GM21723 (cell line): Measurements from ENCODE around the gene USP7.
"Not testable (repeated sequence)": the region's sequence is repeated elsewhere in the genome, so short reads cannot be mapped to it uniquely, and the experiment has no call there.

Experiments
- ATAC-seq: cut with Tn5 transposase; IDR thresholded peaks from one replicate; pipeline ENCODE4 v1.9.1; 2021; ENCODE audit warnings: mild to moderate bottlenecking, moderate library complexity; ENCODE audit not compliant: unreplicated experiment

The USP7 gene

DNA sequence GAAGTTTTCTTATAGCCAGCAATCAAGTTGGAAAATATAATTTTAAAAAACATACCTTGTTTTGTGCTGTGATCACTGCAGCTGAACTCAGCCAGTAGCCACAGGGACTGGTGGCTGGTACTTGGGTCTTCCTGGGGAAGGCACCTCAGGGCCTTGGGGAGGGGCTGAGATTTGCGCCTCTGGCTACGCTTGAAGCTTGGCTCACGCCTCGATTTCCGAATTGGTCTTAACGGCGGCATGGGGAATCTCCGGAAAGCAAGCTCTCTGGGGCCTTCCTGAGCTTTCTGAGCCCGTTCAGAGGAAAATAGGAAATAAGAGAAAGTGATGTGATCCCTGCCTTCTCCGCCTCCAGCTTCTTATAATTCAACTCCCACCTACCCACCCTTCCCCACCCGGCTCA, 11.3 kb upstream of the USP7 start:
- ATAC-seq, result no peak

DNA sequence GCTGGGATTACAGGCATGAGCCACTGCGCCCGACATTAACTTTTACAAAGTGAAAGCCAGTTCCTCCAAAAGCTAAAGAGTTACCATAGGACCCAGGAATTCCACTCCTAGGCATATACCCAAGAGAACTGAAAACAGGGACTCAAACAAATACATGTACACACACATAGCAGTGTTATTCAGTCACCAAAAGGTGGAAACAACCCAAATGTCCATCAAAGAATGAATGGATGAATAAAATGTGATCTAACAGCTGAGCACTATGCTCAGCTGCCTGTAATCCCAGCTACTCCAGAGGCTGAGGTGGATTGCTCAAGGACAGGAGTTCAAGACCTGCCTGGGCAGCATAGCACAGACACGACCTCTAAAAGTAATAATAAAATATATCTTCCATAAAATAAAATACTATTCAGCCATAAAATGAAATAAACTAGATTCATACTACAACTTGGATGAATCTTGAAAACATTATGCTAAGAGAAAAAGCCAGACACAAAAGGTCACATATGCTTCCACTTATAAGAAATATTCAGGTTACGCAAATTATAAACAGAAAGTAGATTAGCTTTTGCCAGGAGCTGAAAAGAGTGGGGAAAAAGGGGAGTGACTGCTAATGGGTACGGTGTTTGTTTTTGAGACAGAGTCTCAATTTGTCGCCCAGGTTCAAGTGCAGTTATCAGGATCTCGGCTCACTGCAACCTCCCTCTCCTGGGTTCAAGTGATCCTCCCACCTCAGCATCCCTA, 9.3 kb upstream of the USP7 start:
- ATAC-seq, result no peak

GRCh38 chr16:8971416-8971815, 7.7 kb upstream of the USP7 start:
- ATAC-seq, result no peak

- ATAC-seq, result not testable (repeated sequence)
Measured at GRCh38 chr16:8969202-8969897, 5.6 kb upstream of the USP7 start.

DNA sequence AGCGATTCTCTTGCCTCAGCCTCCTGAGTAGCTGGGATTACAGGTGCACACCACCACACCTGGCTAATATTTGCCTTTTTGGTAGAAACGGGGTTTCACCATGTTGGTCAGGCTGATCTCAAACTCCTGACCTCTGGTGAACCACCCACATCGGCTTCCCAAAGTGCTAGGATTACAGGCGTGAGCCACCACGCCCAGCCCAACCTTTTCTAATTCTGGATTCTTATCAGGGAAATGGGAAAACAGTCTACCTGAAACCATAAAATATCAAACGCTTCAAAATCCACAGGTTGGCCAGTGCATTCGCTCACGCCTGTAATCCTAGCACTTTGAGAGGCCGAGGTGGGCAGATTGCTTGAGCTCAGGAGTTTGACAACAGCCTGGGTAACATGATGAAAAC, 4.3 kb upstream of the USP7 start:
- not testable (repeated sequence) for ATAC-seq

GRCh38 chr16:8967132-8967821, 3.6 kb upstream of the USP7 start:
- no peak for ATAC-seq

- no peak for ATAC-seq
Measured at GRCh38 chr16:8966817-8967131, 3.1 kb upstream of the USP7 start.

- ATAC-seq, result no peak
Measured at GRCh38 chr16:8964462-8964861, 756 bp upstream of the USP7 start.

DNA sequence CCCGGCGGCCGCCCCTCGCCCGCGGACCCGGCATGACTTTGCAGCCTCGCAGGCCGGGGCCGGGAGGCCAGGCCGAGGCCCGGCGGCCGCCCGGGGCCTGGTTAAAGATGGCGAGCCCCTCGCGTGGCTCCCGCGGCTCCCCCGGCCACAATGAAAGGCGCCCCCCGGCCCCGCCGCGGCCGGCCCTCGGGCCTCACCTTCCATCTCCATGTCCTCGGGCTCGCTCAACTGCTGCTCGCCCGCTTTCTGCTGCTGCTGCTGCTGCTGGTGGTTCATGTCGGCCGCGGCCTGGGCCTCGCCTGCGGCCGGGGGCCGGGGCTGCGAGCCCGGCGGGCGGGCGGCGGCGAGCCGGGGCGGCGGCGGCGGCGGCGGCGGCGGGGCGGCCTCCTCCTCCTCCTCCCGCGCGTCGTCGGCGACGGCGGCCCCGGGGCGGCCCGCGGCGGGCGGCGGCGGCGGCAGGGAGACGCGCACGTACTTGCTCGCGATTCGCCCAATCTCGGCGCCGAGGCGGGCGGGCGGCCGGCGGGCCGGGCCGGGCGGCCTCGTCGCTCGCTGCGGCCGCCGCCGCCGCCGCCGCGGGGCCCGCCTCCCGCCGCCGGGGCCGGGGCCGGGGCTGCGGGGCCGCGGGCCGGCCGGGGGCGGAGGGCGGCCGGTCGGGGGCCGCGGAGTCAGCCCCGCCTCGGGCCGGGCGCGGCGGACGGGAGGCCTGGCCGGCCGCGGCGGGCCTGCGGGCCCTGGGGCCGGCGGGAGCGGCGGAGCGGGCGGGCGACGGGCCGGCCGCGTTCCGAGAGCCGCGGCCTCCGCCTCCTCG, 491 bp downstream of the USP7 start:
- peak; percentile 4 for ATAC-seq

- ATAC-seq, result peak; percentile 28
Measured at GRCh38 chr16:8962393-8963009, 1.2 kb downstream of the USP7 start.

- no peak for ATAC-seq
Measured at GRCh38 chr16:8961811-8962390, 1.8 kb downstream of the USP7 start.

DNA sequence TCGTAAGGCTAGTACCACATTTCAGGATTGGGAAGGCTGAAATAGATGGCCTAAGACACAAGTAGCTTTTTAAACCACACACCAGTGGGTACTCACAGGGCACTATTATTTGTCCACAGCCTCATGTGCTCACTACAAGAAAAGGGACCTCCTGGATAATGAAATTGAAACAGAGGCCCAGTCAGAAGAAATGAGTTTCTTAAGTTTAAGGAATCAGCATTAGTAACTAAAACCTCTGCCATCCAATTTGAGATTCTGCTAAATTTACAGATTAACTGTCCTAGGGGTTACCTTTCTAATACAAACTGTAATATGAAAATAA, 3.0 kb downstream of the USP7 start:
- ATAC-seq, result no peak

GRCh38 chr16:8959921-8960787, 3.6 kb downstream of the USP7 start:
- no peak for ATAC-seq

DNA sequence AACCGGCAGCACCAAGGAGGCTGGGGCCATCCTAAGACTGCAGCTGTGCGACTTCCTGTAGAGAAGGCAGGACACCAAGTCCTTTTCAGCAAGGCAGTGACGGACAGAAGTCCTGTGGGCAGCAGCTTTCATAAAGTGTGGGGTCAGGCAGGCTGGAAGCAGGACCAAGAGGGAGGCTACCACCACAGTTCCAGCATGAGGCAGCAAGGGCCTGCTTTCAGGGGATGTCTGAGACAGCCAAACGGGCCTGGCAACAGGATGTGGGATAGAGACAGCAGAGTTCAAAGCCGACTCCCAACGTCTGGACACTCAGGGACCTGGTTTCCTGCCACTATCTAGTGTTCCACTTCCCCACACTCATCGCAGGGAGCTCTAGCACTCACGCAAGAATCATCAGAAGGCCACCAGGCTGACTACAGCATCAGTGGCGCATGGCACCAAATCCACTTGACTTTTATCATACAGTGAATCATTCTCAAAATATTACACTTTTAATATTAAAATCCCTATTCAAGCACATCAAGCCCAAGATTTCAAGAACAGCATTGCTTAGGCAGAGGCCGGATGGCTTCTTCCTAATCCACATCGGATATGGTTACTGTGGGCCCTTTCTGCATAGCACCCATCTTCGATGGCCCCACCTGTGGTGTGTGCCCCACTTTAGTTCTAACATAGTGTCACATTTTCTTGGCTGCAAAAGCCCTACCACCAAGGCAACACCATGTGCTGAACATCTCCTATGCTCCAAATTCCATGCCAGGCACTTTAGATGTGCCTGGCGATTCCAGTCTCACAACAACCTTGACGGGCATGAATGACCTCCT, 5.2 kb downstream of the USP7 start:
- ATAC-seq, result no peak

DNA sequence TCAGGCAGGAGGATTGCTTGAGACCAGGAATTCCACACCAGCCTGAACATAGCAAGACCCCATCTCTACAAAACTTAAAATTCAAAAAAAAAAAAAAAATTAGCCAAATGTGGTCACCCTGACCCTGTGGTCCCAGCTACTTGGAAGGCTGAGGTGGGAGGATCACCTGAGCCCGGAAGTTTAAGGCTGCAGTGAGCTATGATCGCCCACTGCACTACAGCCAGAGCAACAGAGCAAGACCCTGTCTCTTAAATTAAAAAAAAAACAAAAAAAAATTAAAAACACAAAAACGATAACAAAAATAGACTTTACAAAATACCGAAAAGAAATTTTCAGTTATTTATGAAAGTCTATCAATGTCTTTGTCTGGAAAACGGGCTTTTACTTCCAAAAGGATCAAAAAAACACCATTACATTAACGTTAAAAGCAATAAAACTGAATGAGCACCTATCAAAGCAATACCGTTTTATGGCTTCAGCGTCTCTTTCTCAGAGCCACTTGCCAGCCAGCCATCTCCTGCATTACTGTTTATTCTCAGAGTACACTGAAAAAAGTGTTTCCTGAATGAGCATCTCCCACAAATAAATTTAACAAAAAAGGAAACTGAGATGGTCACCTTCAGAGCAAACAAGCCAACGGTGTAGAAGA, 6.1 kb downstream of the USP7 start:
- no peak for ATAC-seq

DNA sequence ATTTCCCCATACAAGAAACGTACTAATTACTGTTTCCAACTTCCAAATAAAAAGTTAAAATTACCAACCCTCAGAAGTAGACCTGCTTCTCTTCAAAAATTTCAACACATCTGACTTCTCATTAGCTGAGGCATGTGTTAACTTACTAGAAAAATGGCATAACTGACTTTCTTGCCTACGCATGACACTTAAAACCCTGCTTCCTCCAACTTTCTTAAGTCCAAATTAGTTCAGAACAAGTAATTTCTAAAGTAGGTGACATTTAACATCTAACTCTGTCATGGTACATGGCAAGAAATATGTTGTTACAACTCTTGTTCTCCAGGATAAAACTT, 6.7 kb downstream of the USP7 start:
- ATAC-seq, result no peak

DNA sequence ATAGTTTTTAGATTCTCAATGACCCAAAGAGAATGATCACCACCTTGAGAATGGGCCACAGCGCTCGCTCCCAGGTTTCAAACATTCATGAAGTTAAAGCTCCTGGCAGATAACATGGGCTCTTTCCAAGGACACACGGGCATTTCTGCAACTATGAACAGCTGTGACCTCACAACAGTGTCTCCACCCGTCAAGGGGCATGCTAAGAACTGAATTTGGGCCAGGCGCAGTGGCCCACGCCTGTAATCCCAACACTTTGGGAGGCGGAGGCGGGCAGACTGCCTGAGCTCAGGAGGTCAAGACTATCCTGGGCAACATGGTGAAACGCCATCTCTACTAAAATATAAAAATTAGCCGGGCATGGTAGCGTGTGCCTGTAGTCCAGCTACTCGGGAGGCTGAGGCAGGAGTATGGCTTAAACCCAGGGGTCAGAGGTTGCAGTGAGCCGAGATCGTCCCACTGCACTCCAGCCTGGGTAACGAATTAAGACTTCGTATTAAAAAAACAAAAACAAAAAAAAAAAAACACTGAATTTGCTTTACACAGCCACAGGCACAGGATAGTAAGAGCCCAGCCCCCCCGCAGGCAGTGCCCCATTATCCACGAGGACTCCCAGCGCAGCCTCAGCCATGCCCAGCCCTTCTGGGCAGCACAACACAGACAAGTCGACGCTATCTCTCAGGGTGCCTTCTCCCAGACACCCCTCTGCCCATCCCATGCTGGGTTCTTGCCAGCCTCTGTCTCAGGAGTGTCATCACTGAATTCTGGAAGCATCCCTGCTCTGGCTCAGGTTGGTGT, 7.2 kb downstream of the USP7 start:
- ATAC-seq, result no peak

DNA sequence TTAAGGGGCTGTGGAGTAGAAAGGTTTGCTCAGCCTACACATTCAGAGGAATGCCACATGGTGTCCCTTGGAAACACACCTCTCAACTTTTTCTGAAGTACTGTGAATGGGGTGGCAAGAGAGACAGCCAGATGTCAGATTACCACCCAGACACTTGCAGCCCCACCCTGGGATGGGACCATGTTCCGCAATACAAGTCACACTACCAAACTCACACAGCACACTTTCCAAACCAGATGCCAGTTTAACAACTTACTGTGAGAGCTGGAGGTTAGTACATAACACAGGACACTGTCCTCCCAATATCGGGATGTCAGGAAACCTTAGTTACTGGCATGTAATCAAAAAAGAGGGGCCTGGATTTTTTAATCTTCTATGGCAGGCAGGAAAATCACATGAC, 7.9 kb downstream of the USP7 start:
- no peak for ATAC-seq
